Right lobe of liver (tissue), 6 donors: Measurements from ENCODE around the gene CCDC141. TPM values are rescaled to one million over a fixed set of nuclear protein-coding genes. Genes with fewer than 3 reads are reported as not detected.
"Not testable (repeated sequence)": the region's sequence is repeated elsewhere in the genome, so short reads cannot be mapped to it uniquely, and the experiment has no call there.

ENCODE experiments used
- ATAC-seq, 4 donors: fragments of 200-7000 bp; cut with Tn5 transposase; one replicate each; pipeline ENCODE4 v1.9.1; 2020; ENCODE audit warnings: mild to moderate bottlenecking in 4 of 4, moderate library complexity in 4 of 4
- DNase-seq, 3 donors: peaks; one replicate each; pipeline ENCODE4 v3.0.0-alpha.2; 2020
- H3K27ac ChIP-seq, 3 donors: fragments of 200-600 bp; one replicate each; pipeline ENCODE4 v1.8.0; 2022
- H3K27me3 ChIP-seq, 2 donors: fragments of 200-600 bp; one replicate each; pipeline ENCODE4 v1.8.0; 2022
- H3K36me3 ChIP-seq, 4 donors: fragments of 200-600 bp; sonication (generic) in 1 of 4; one replicate each; pipeline versions ENCODE4 v1.5.1 to v1.8.0; 2017 to 2022; ENCODE audit warnings: control low read depth in 1 of 4
- H3K4me1 ChIP-seq, 4 donors: fragments of 200-600 bp; sonication (generic) in 1 of 4; one replicate each; pipeline versions ENCODE4 v1.5.1 to v1.8.0; 2017 to 2022; ENCODE audit warnings: control low read depth in 1 of 4
- H3K4me3 ChIP-seq, 3 donors: fragments of 200-600 bp; one replicate each; pipeline ENCODE4 v1.8.0; 2022
- H3K9me3 ChIP-seq, 4 donors: fragments of 200-600 bp; sonication (generic) in 1 of 4; one replicate each; pipeline versions ENCODE4 v1.5.1 to v1.8.0; 2017 to 2022; ENCODE audit warnings: control low read depth in 1 of 4
- CTCF ChIP-seq, 4 donors: fragments of 200-600 bp in 3 of 4; fragments of 450-650 bp in 1 of 4; IDR thresholded peaks; one replicate each; pipeline versions ENCODE4 v1.5.1 to v1.8.0; 2016 to 2022; ENCODE audit warnings: antibody characterized with exemption in 4 of 4, mild to moderate bottlenecking in 2 of 4
- POLR2A ChIP-seq: fragments of 450-650 bp; IDR thresholded peaks from one replicate; pipeline ENCODE4 v1.6.1; 2017; ENCODE audit warnings: antibody characterized with exemption, mild to moderate bottlenecking
- WGBS: methylation state at CpG from one replicate; pipeline ENCODE4 v1.1.6; 2018; ENCODE audit warnings: low coverage, low lambda C conversion rate; ENCODE audit not compliant: insufficient coverage; ENCODE audit errors: missing lambda C conversion rate; 5-methylcytosine and 5-hydroxymethylcytosine counted together
- intact Hi-C, 2 donors: fragments of 100-400 bp; cut with DNase I; formaldehyde crosslinking; loops; one replicate each; pipeline versions ENCODE4 v1.11.2 to v1.14.1; 2022
- total RNA-seq, 6 experiments: library from RNA; depleted of rRNA in 2 of 6; stranded (reverse); fragments of >200 nt in 2 of 6; fragmentation: NEBNext Ultra II Directional in 3 of 6; extraction: Animal tissue kit (Norgen Biotek cat#: 25700) in 3 of 6; gene quantifications; one replicate each; pipeline versions ENCODE4 v1.1.0 to v1.2.4, GENCODE V29; 2016 to 2023
- donor health status: DM: no; HTN: yes; CAD: no.
- donor health status: DM: no; HTN: no; CAD: no.
- donor health status: DM: no; HTN: no; CAD: no.
- donor health status: DM: no; HTN: yes; CAD: no.
- donor health status: DM: no; HTN: yes; CAD: no.

CCDC141 gene
- total RNA-seq, 6 experiments from 2014 or later, result 0.20 to 0.98 (median 0.58) TPM

- Histone ChIP-seq H3K27ac (no peak overlapping the region), H3K9me3 (no peaks in the 10 kb centered on the region), H3K27me3 (no peaks in the 10 kb centered on the region), H3K4me1 (no peaks in the 10 kb centered on the region), H3K4me3 (no peak overlapping the region), H3K36me3 (no peaks in the 10 kb centered on the region)
- ATAC-seq, result peak in 2 of 4 donors; percentile 19 to 22
- no peak for DNase-seq
- WGBS, result 63% methylated on average over 3 of the region's 3 CpGs
- intact Hi-C loops, result no loop called here
- TF ChIP-seq POLR2A (no peak), CTCF (IDR thresholded peaks at IDR 0.05) (no peak)
Measured at GRCh38 chr2:179096090-179096489, 46.2 kb upstream of the CCDC141 start.

GRCh38 chr2:179092912-179093311, 43.0 kb upstream of the CCDC141 start:
- ATAC-seq, intact Hi-C loops: not testable (repeated sequence)

GRCh38 chr2:179082697-179083096, 32.8 kb upstream of the CCDC141 start:
- Histone ChIP-seq H3K4me3 (no peak overlapping the region), H3K36me3 (no peaks in the 10 kb centered on the region), H3K9me3 (no peaks in the 10 kb centered on the region), H3K4me1 (no peaks in the 10 kb centered on the region), H3K27me3 (no peaks in the 10 kb centered on the region), H3K27ac (no peak overlapping the region)
- TF ChIP-seq POLR2A (no peak), CTCF (IDR thresholded peaks at IDR 0.05) (no peak)
- WGBS, result no CpG with 5 or more reads among the region's 2 CpGs
- no peak for ATAC-seq
- intact Hi-C loops, result no loop called here
- DNase-seq, result no peak

More at GRCh38 chr2:179092912-179093311, 43.0 kb upstream of the CCDC141 start:
- no CpG with 5 or more reads among the region's 4 CpGs for WGBS
- not testable (repeated sequence) for H3K27me3 ChIP-seq, H3K27ac ChIP-seq, H3K9me3 ChIP-seq, H3K36me3 ChIP-seq, DNase-seq, H3K4me3 ChIP-seq, H3K4me1 ChIP-seq

- TF ChIP-seq POLR2A (no peak), CTCF (IDR thresholded peaks at IDR 0.05) (no peak)
- Histone ChIP-seq H3K4me3 (no peak overlapping the region), H3K27ac (no peak overlapping the region), H3K9me3 (no peaks in the 10 kb centered on the region), H3K27me3 (no peaks in the 10 kb centered on the region), H3K4me1 (no peaks in the 10 kb centered on the region), H3K36me3 (no peaks in the 10 kb centered on the region)
- ATAC-seq (no peak), DNase-seq (no peak)
- intact Hi-C loops, result no loop called here
Measured at GRCh38 chr2:179081954-179082353, 32.0 kb upstream of the CCDC141 start.

GRCh38 chr2:179072527-179072926, 22.6 kb upstream of the CCDC141 start:
- H3K27me3 ChIP-seq, result no peaks in the 10 kb centered on the region
- intact Hi-C loops, result no loop called here
- no peaks in the 10 kb centered on the region for H3K4me1 ChIP-seq
- H3K4me3 ChIP-seq, result no peak overlapping the region
- no peaks in the 10 kb centered on the region for H3K9me3 ChIP-seq
- DNase-seq, result no peak
- no peak overlapping the region for H3K27ac ChIP-seq
- ATAC-seq, result no peak
- no peaks in the 10 kb centered on the region for H3K36me3 ChIP-seq
- no peak for TF ChIP-seq POLR2A
- TF ChIP-seq CTCF (IDR thresholded peaks at IDR 0.05), result no peak
- WGBS, result 38% methylated on average over 3 of the region's 3 CpGs
